NCI-H2081 treated with DMSO at 0.1 percent for 48 hours (cell line): Measurements from ENCODE around the gene RASSF3.
"Not testable (repeated sequence)": the region's sequence is repeated elsewhere in the genome, so short reads cannot be mapped to it uniquely, and the experiment has no call there.

Source experiments
- DNase-seq: peaks from one replicate; lab custom pipeline; 2025; lab: John Stamatoyannopoulos, UW

RASSF3 gene

GRCh38 chr12:64595863-64596793 is 14.2 kb upstream of the RASSF3 start:
- no peak for DNase-seq

GRCh38 chr12:64598831-64599230 is 11.5 kb upstream of the RASSF3 start:
- DNase-seq, result no peak

GRCh38 chr12:64600164-64600561 is 10.1 kb upstream of the RASSF3 start:
- DNase-seq, result peak; percentile 80

GRCh38 chr12:64603183-64603841 is 7.0 kb upstream of the RASSF3 start:
- DNase-seq, result no peak

- no peak for DNase-seq
Measured at GRCh38 chr12:64608901-64609535, 1.3 kb upstream of the RASSF3 start.

- no peak for DNase-seq
Measured at GRCh38 chr12:64609536-64610078, 688 bp upstream of the RASSF3 start.

- no peak for DNase-seq
Measured at GRCh38 chr12:64610660-64611340, 505 bp downstream of the RASSF3 start.

- DNase-seq, result no peak
Measured at GRCh38 chr12:64611341-64612284, 1.3 kb downstream of the RASSF3 start.

- DNase-seq, result no peak
Measured at GRCh38 chr12:64612843-64613242, 2.5 kb downstream of the RASSF3 start.

GRCh38 chr12:64613775-64614398 is 3.6 kb downstream of the RASSF3 start:
- not testable (repeated sequence) for DNase-seq

- no peak for DNase-seq
Measured at GRCh38 chr12:64616201-64616600, 5.9 kb downstream of the RASSF3 start.

- DNase-seq, result no peak
Measured at GRCh38 chr12:64618953-64619590, 8.8 kb downstream of the RASSF3 start.

GRCh38 chr12:64621257-64621942 is 11.1 kb downstream of the RASSF3 start:
- DNase-seq, result no peak

GRCh38 chr12:64624035-64624434 is 13.7 kb downstream of the RASSF3 start:
- DNase-seq, result no peak

- no peak for DNase-seq
Measured at GRCh38 chr12:64625243-64626077, 15.2 kb downstream of the RASSF3 start.

- DNase-seq, result not testable (repeated sequence)
Measured at GRCh38 chr12:64626588-64626987, 16.3 kb downstream of the RASSF3 start.

- no peak for DNase-seq
Measured at GRCh38 chr12:64627771-64628170, 17.5 kb downstream of the RASSF3 start.

GRCh38 chr12:64631197-64631596 is 20.9 kb downstream of the RASSF3 start:
- no peak for DNase-seq
